Daoy (cell line): ENCODE measurements around the gene ESYT2. TPM values are rescaled to one million over a fixed set of nuclear protein-coding genes. Genes with fewer than 3 reads are reported as not detected.
A peak's percentile ranks its signal among the peaks of the same experiment; 100 is the strongest.

Experiments
- DNase-seq: peaks from one replicate; pipeline ENCODE4 v3.0.0-alpha.2; 2015; ENCODE audit warnings: low read depth
- total RNA-seq: library from RNA; depleted of rRNA; stranded (reverse); fragments of >200 nt; shearing (Covaris generic); gene quantifications from 2 replicates; pipeline ENCODE4 v1.2.3, GENCODE V29; 2014

The ESYT2 gene
- total RNA-seq, 1 experiment from 2014 or later = 60.4 TPM

DNA sequence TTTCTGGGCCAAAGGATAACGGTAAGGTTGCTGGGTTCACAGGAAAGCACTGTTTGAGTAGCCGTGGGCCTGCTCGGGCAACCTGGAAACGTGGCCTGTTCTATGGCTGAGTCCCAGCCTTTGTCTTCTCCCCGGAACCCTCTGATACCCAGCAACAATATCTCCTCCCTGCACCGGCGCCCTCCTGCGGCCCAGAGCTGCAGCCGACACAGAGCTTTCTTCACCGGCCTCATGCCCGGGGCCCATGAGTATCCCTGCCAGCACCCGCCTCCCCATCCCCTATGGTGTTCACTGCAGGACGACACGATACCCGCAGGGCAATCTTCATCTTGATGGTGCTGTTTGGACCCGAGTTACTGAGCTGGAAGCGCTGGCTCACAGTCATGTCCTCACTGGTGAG, 86.1 kb downstream of the ESYT2 start:
- DNase-seq = no peak

DNA sequence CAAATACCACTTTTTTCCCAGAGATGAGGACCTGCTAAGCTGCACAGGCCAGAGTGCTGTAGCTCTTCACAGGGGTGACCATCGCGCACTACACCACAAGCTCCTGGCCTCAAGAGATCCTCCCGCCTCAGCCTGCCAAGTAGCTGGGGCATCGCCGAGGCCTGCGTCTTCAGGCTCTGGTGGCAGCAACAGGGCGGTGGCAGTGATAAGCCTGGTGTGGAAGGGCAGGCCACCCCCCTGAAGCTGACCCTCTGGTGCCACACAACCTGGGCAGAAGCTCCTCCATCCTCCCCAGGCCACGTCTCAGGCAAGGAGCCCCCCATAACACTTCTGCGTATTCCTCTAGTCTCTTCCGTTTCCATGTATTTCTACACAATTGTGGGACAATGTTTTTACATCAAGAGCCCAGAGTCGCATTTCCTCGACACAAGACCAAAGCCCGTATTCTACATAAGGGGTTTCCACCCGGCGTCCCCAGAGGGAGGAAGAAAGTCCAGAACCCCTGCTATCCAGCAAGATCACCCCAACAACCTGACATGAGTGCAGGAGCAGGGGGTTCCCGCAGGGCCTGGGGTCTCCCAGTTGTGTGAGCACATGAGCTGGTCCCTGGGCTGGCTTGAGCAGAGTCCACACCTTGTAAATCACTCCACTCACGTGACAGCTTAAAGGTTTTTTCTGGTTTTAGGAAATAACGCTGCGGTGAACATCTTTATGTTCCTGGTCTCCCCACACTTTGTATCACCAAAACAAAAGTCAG, 87.1 kb downstream of the ESYT2 start:
- DNase-seq = no peak

GRCh38 chr7:158741294-158741666, 88.0 kb downstream of the ESYT2 start:
- no peak for DNase-seq

GRCh38 chr7:158740657-158741293, 88.5 kb downstream of the ESYT2 start:
- peak; percentile 83 for DNase-seq

- peak; percentile 82 for DNase-seq
These were observed 89.2 kb downstream of the ESYT2 start for GRCh38 chr7:158740013-158740656.

DNA sequence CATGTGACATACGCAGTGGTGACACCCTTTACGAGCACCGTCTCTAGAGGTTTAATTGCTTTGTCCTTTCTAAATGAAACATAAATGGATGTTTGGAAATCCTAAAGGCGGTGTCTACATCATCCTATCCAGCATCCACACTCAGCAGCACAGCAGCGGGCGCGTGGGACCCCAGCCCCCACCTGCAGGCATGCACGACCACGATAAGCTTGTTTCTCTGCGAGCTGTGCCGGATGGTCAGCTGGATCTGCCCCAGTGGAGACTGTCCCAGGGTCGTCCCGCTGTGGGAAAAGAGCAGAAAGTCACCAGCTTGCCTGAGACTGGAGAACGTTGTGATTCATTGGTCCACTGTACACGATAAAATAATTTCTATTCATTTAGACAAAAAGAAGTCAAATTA, 90.5 kb downstream of the ESYT2 start:
- DNase-seq = no peak

DNA sequence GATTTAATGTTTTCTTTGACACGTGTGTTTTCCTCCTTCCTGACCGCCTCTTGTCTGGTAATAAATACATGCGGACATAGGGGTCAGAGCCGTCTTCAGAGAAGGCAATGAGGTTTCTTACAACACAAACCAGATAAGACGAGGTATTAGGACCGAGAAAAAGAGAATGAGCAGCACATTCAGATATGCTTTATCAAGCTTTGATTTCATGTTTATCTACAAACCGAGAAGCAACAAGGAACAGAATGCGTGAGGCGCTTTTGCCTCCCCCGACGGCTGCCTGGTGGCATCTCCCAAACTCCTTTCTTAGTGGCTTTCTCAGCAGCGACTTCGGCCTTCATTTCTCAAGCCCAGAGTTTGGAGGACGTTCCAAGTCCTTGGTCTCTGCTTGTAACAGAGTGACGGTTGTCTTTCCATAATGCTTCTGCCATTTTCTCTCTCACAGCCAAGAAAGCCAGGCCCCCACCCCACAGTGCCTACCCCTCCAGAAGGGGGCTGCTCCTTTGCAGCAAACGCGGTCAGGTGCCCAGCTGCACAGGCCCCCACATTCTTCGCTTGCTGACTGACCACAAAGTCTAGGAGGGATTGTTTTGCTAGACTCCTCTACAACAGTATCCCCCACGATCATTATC, 92.1 kb downstream of the ESYT2 start:
- no peak for DNase-seq

GRCh38 chr7:158735935-158736334, 93.4 kb downstream of the ESYT2 start:
- DNase-seq = no peak

GRCh38 chr7:158734861-158735260, 94.4 kb downstream of the ESYT2 start:
- DNase-seq = peak; percentile 53

GRCh38 chr7:158733775-158734494, 95.4 kb downstream of the ESYT2 start:
- no peak for DNase-seq

- DNase-seq = no peak
These were observed 96.1 kb downstream of the ESYT2 start for GRCh38 chr7:158733220-158733519.

- no peak for DNase-seq
These were observed 96.7 kb downstream of the ESYT2 start for GRCh38 chr7:158732494-158733219.

DNA sequence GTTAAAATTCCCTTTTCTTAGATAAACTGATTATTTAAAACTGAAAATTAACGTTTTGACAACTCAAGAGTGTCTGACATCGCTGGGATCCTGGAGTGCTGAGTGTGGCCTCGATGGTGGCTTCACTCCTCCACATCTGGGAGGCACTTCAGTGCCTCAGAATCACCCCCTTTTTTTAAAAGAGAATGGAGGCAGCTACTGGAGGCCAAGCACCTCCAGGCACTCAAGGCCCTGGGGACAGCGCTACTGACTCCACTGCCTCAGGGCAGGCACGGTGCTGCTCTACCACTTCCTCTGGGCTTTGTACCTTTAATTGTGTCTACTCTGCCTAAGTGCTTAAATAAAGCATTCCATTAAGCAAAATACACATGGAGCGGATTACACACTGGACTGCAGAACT, 97.5 kb downstream of the ESYT2 start:
- DNase-seq = no peak

GRCh38 chr7:158730383-158731346, 98.6 kb downstream of the ESYT2 start:
- no peak for DNase-seq

DNA sequence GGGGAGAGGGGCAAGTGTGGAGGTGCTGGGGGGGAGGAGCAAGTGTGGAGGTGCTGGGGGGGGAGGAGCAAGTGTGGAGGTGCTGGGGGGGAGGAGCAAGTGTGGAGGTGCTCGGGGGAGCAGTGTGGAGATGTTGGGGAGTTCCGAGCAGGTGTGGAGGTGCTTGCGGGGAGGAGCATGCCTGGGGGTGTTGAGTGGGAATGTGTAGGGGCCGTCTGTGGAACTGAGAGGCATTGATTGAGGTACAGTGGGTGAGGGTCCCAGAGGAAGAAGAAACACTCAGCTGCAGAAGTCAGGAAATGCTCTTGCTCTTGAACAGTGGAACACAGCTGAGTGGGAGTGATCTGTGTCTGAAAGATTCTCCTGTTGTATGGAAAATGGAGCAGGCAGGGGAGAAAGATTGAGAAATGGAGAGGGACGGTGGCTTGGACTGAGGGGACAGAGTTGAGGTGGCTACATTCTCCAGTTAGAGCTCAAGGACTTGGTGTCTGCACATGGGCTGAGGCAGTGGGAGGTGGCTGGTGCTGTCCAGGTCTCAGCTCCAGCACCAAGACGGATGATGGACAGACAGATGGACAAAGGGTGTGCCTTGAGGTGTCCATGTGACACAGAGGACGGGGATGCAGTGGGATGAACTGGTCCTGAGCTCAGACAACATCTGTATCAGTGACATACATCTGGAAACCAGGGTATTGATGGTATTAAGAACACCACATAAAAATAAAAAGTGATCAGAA, 99.5 kb downstream of the ESYT2 start:
- DNase-seq = no peak

- no peak for DNase-seq
These were observed 100.2 kb downstream of the ESYT2 start for GRCh38 chr7:158728911-158729645.

- DNase-seq = no peak
These were observed 101.6 kb downstream of the ESYT2 start for GRCh38 chr7:158727690-158728089.

DNA sequence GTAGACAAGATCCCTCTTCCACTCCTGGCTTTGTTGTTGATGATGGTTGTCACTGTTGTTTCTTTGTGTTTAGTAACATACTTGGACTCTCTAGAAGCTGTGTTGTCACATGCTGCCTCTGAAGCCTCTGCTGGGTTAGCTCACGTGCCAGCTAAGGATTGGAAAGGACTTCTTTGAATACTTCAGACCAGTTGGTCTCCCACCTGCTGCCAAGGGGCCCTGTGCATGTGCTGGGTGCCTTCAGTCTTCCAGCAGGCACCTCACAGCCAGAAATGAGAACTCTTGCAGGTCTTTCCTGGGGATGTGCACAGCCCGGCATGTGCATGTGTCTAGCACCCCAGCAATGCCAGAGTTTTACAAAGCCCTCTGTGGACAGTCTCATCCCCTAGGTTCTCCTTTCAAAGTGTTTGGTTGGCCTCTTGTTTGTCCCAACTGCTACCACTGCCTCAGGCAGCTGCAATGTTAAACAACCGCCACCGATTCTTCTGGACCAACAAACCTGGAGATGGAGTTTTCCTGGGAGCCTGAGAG, 103.0 kb downstream of the ESYT2 start:
- DNase-seq = no peak

GRCh38 chr7:158725506-158725800, 103.9 kb downstream of the ESYT2 start:
- DNase-seq = no peak
